Skeletal muscle tissue (tissue), 4 donors: ENCODE data around the gene SLC7A5. TPM values are rescaled to one million over a fixed set of nuclear protein-coding genes. Genes with fewer than 3 reads are reported as not detected.

ENCODE experiments used
- H3K27ac ChIP-seq: one replicate; pipeline ENCODE4 v1.7.0; 2013; ENCODE audit warnings: mild to moderate bottlenecking, low read depth, low read length, inconsistent platforms
- H3K27me3 ChIP-seq, 3 donors: one replicate each; pipeline ENCODE4 v1.7.0; 2013; ENCODE audit warnings: low read length in 3 of 3; ENCODE audit not compliant: control insufficient read depth in 3 of 3, insufficient read depth in 3 of 3
- H3K36me3 ChIP-seq, 3 donors: one replicate each; pipeline ENCODE4 v1.7.0; 2013; ENCODE audit warnings: low read length in 3 of 3; ENCODE audit not compliant: control insufficient read depth in 3 of 3, insufficient read depth in 3 of 3
- H3K4me1 ChIP-seq, 3 donors: one replicate each; pipeline ENCODE4 v1.7.0; 2013; ENCODE audit warnings: low read length in 3 of 3, mild to moderate bottlenecking in 3 of 3; ENCODE audit not compliant: control insufficient read depth in 3 of 3, insufficient read depth in 3 of 3
- H3K4me3 ChIP-seq, 3 donors: one replicate each; pipeline ENCODE4 v1.7.0; 2013; ENCODE audit warnings: low read length in 3 of 3
- H3K9ac ChIP-seq, 3 donors: one replicate each; pipeline ENCODE4 v1.7.0; 2013; ENCODE audit warnings: low read length in 3 of 3, mild to moderate bottlenecking in 3 of 3, moderate library complexity in 2 of 3, low read depth in 1 of 3
- H3K9me3 ChIP-seq, 3 donors: one replicate each; pipeline ENCODE4 v1.7.0; 2013; ENCODE audit warnings: low read length in 3 of 3; ENCODE audit not compliant: control insufficient read depth in 3 of 3
- total RNA-seq: library from RNA; depleted of rRNA; stranded (reverse); fragments of >200 nt; gene quantifications from one replicate; pipeline ENCODE4 v1.2.3, GENCODE V29; 2014
- donor health status: Osteomylitis.

Gene SLC7A5
- total RNA-seq, 1 donor from 2014 or later = 3.1 TPM

- Histone ChIP-seq H3K27me3 (no peaks in the 10 kb centered on the region), H3K4me1 (peaks cover 13 to 20% (median 17%) of the 10 kb centered on the region in 3 donors), H3K4me3 (no peak overlapping the region), H3K36me3 (peaks cover 35 to 55% (median 52%) of the 10 kb centered on the region in 3 donors), H3K27ac (no peak overlapping the region), H3K9ac (no peak overlapping the region), H3K9me3 (no peaks in the 10 kb centered on the region)
Measured at GRCh38 chr16:87840271-87840978, 28.9 kb downstream of the SLC7A5 start.

DNA sequence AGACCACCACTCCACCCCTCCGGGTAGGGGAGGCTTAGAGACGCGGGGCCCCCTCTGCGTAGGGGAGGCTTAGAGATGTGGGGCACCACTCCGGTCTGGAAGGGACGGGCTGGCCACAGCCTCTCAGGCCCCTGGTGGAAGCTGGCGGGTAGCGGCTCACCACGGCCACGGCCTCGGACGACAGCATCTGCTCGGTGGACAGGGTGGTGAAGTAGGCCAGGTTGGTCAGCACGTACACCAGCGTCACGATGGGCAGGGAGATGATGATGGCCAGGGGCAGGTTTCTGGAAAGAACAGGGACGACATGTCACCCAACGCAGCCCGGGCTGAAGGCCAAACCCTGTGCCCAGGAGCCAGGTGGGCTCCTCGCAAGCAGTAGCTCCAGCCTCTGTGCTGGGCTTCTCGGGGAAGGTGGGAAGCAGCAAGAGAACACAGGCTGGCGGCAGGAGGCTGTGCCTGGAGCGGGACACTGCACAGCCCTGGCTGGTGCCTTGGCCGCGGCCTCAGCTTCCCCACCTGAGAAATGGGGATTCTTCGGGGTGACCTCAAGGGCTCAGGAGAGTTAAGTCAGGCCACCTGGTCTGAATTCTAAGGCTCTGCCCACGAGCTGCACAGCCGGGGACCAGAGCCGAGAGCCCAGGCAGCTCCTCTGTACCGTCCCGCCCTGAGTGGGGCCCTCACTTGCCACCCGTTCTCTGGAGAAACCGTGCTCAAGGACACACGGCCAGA, 29.6 kb downstream of the SLC7A5 start:
- H3K9ac ChIP-seq = no peak overlapping the region
- no peaks in the 10 kb centered on the region for H3K27me3 ChIP-seq
- peaks cover 9 to 16% (median 14%) of the 10 kb centered on the region in 3 donors for H3K4me1 ChIP-seq
- no peaks in the 10 kb centered on the region for H3K9me3 ChIP-seq
- H3K36me3 ChIP-seq = peaks cover 38 to 61% (median 56%) of the 10 kb centered on the region in 3 donors
- no peak overlapping the region for H3K27ac ChIP-seq
- no peak overlapping the region for H3K4me3 ChIP-seq

DNA sequence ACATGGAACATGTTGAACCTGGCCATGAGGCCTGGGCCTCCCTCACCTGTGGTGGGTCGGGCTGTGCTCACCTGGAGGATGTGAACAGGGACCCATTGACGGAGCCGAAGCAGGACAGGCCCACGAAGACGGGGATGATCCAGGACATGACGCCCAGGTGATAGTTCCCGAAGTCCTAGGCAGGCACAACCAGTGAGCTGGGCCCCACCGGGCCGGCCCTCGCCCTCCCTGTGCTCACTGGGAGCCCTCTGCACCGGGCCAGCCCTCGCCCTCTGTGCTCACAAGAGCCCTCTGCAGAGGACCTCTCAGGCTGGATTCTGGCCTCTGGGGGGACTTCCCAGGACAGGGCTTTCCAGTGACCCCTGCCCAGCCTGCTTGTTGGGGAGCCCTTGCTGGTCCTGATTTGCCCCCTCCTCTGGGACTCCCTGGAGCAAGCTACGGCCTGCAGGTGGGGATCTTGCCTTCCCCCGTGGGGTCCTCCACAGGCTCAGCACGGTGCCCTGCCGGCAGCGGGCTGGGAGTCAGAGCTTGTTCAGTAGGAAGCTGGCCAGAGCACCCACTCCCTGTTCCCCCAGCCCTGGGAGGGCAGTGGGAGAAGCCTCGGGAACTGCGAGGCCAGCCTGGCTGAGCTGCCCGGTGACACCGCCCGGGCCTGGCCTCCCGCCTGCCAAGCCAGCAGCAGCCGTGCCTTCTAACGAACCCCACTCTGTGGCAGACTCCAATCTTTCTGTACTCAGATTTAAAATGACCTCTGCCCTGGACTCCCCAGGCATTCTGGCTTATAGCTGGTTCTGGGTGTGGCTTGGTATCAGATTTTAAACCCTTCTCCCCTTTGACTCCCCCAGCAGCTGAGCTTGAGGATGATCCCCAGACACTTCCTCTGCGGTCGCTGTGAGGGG, 30.4 kb downstream of the SLC7A5 start:
- Histone ChIP-seq H3K36me3 (peaks cover 38 to 69% (median 63%) of the 10 kb centered on the region in 3 donors), H3K27ac (no peak overlapping the region), H3K9me3 (no peaks in the 10 kb centered on the region), H3K4me1 (peaks cover 6 to 17% (median 6%) of the 10 kb centered on the region in 3 donors), H3K4me3 (no peak overlapping the region), H3K27me3 (no peaks in the 10 kb centered on the region), H3K9ac (no peak overlapping the region)

DNA sequence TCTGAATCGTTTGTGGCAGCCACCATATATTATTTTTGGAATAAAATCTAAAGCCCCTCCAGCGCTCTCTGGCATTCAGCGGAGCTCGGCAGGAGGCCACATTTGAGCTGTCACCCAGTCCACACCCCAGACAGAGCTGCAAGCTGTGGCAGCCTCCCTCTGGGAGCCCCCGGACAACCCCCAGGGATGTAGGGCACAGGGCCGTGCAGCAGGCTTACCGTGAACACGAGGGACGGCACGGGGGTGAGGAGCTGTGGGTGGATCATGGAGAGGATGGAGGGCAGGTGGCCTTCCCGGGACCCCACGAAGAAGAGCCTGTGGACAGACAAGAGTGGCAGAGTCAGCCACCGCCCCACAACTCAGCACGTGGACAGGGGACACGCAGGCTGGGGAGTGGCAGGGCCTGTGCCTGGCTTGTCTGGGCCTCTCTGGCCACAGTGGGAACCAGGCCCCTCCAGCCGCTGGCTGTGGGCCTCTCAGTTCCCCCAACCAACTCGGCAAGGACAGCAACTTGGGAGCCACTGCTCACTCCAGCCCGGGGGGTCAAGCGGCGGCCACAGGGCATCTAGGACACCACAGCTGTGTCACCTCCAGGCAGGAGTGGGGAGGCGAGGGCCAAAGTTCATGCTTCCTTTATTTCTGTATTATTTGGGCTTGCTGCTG, 31.5 kb downstream of the SLC7A5 start:
- Histone ChIP-seq H3K4me1 (peaks cover 0 to 11% (median 2%) of the 10 kb centered on the region in 3 donors), H3K36me3 (peaks cover 41 to 80% (median 69%) of the 10 kb centered on the region in 3 donors), H3K9ac (no peak overlapping the region), H3K9me3 (no peaks in the 10 kb centered on the region), H3K27ac (no peak overlapping the region), H3K4me3 (no peak overlapping the region), H3K27me3 (no peaks in the 10 kb centered on the region)

DNA sequence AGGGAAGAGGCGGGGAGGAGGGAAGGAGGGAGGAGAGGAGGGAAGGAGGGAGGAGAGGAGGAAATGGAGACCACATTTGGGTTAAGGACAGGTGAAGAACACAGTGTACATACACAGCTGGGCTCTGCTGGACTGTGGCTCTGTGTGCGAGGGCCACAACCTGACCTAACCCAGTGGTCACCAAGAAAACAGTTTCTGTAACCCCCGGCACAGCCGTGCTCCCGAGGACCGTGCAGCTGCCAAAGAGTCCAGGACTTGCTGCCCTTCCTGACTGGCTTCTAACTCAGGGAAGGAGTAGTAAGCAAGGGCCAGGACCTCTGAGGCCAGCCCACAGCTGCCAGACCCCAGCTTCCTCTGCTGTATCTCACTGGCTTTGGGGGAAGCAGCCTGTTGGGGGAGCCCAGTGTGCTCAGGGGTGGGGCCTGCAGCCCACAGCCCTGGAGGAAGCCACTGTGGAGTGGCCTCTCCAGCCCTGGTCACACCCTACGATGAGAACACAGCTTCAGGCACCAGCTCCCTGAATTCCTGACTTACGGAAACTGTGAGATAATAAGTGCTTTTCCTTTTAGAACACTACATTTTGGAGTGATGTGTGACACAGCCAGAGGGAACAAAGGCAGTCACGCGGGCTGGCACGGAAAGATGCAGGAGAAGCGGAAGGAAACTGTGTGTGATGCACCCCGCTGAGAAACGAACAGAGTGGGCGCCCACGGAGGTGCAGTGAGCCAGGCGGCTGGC, 32.3 kb downstream of the SLC7A5 start:
- H3K9ac ChIP-seq = no peak overlapping the region
- no peaks in the 10 kb centered on the region for H3K27me3 ChIP-seq
- H3K4me3 ChIP-seq = no peak overlapping the region
- peaks cover 0 to 11% (median 2%) of the 10 kb centered on the region in 3 donors for H3K4me1 ChIP-seq
- H3K9me3 ChIP-seq = no peaks in the 10 kb centered on the region
- no peak overlapping the region for H3K27ac ChIP-seq
- peaks cover 44 to 83% (median 73%) of the 10 kb centered on the region in 3 donors for H3K36me3 ChIP-seq

DNA sequence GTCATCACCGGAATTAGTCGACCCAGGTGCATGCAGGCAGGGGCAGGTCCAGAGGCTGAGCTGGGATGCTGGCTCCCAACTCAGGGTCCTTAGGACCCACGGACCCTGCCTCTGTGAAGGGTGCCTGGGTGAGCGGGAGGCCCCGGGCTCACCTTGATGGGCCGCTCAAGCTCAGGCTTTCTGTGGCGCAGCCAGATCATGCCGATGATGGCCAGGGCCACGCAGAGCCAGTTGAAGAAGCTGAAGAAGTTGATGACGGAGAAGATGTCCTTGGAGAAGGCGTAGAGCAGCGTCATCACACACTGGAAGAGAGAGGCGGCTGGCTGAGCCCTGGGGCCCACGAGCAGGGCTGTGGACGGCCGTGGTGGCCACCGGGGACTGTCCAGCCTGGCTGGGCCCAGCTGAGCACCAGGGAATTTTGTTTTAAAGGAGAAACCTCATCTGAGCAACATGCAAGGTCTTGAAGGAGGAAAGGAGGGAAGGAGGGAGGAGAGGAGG, 32.9 kb downstream of the SLC7A5 start:
- no peak overlapping the region for H3K4me3 ChIP-seq
- H3K9me3 ChIP-seq = no peaks in the 10 kb centered on the region
- H3K9ac ChIP-seq = no peak overlapping the region
- H3K4me1 ChIP-seq = peaks cover 0 to 11% (median 2%) of the 10 kb centered on the region in 3 donors
- peaks cover 44 to 83% (median 72%) of the 10 kb centered on the region in 3 donors for H3K36me3 ChIP-seq
- H3K27me3 ChIP-seq = no peaks in the 10 kb centered on the region
- H3K27ac ChIP-seq = no peak overlapping the region

GRCh38 chr16:87835882-87836331, 33.4 kb downstream of the SLC7A5 start:
- no peaks in the 10 kb centered on the region for H3K9me3 ChIP-seq
- H3K27ac ChIP-seq = no peak overlapping the region
- peaks cover 0 to 11% (median 2%) of the 10 kb centered on the region in 3 donors for H3K4me1 ChIP-seq
- H3K4me3 ChIP-seq = no peak overlapping the region
- H3K27me3 ChIP-seq = no peaks in the 10 kb centered on the region
- no peak overlapping the region for H3K9ac ChIP-seq
- peaks cover 46 to 82% (median 75%) of the 10 kb centered on the region in 3 donors for H3K36me3 ChIP-seq

GRCh38 chr16:87834668-87835473, 34.4 kb downstream of the SLC7A5 start:
- no peak overlapping the region for H3K9ac ChIP-seq
- H3K27me3 ChIP-seq = no peaks in the 10 kb centered on the region
- no peaks in the 10 kb centered on the region for H3K9me3 ChIP-seq
- peaks cover 0 to 11% (median 2%) of the 10 kb centered on the region in 3 donors for H3K4me1 ChIP-seq
- H3K27ac ChIP-seq = no peak overlapping the region
- no peak overlapping the region for H3K4me3 ChIP-seq
- peaks cover 51 to 82% (median 77%) of the 10 kb centered on the region in 3 donors for H3K36me3 ChIP-seq
